HCT116 (cell line): ENCODE measurements around the gene HNRNPK. TPM values are rescaled to one million over a fixed set of nuclear protein-coding genes. Genes with fewer than 3 reads are reported as not detected.

ENCODE experiments used
- ATAC-seq: fragments of 200-7000 bp; cut with Tn5 transposase; 2 replicates; pipeline ENCODE4 v1.9.1; 2020; ENCODE audit warnings: mild to moderate bottlenecking, moderate library complexity
- BruUV-seq: library from RNA; stranded (reverse); fragments of 400-500 nt; replicated peaks from 2 replicates; lab custom pipeline; 2021; lab: Mats Ljungman, UMichigan
- CTCF ChIA-PET: fragments of 300-600 bp; sonication (Branson Sonifier 250); formaldehyde crosslinking; loops from one replicate; lab custom pipeline; 2021; ENCODE audit warnings: antibody characterized with exemption; lab: Charles Lee
- POLR2A ChIA-PET: fragments of 300-600, 350-600 bp; sonication (Branson Sonifier 250); formaldehyde crosslinking; loops from one replicate; lab custom pipeline; 2021; ENCODE audit warnings: antibody characterized with exemption; lab: Charles Lee
- RAD21 ChIA-PET, 2 experiments: fragments of 300-600 bp; sonication (Branson Sonifier 250); formaldehyde crosslinking; loops; one replicate each; lab custom pipeline; 2023; ENCODE audit warnings: low total read pairs in 2 of 2; ENCODE audit not compliant: uncharacterized antibody in 2 of 2, unreplicated experiment in 2 of 2, low non-redundant PET in 1 of 2; lab: Charles Lee
- DNase-seq: peaks from one replicate; pipeline ENCODE4 v3.0.0-alpha.2; 2010; ENCODE audit warnings: low read depth, low spot score
- H2AFZ ChIP-seq: fragments of 200-600 bp; shearing (Covaris generic), sonication (generic); 2 replicates; pipeline ENCODE4 v1.6.1; 2017; ENCODE audit warnings: low read depth, mixed run types, mixed read lengths, antibody characterized with exemption, low read length; ENCODE audit not compliant: poor library complexity, severe bottlenecking
- H3K27ac ChIP-seq: 2 replicates; pipeline ENCODE4 v1.5.1; 2012; ENCODE audit warnings: low read depth, low read length
- H3K27me3 ChIP-seq: fragments of 200-600 bp; sonication (generic); 2 replicates; pipeline ENCODE4 v1.6.1; 2016; ENCODE audit warnings: mixed run types, low read length, mixed read lengths; ENCODE audit not compliant: insufficient read depth
- H3K36me3 ChIP-seq, 2 experiments: fragments of 200-500 bp in 1 of 2; fragments of 200-600 bp in 1 of 2; sonication (Bioruptor generic) in 1 of 2; sonication (generic) in 1 of 2; 2 replicates each; pipeline versions ENCODE4 v1.5.1 to v1.6.1; 2014 to 2016; ENCODE audit warnings: low read length in 2 of 2, inconsistent platforms in 1 of 2, mixed read lengths in 1 of 2, mixed run types in 1 of 2; ENCODE audit not compliant: insufficient read depth in 2 of 2, control insufficient read depth in 1 of 2
- H3K4me1 ChIP-seq, 2 experiments: fragments of 200-600 bp in 1 of 2; sonication (generic) in 1 of 2; 2 replicates each; pipeline versions ENCODE4 v1.5.1 to v1.6.1; 2012 to 2017; ENCODE audit warnings: low read length in 2 of 2, inconsistent platforms in 1 of 2, mild to moderate bottlenecking in 1 of 2, mixed read lengths in 1 of 2, mixed run types in 1 of 2, moderate library complexity in 1 of 2; ENCODE audit not compliant: insufficient read depth in 2 of 2, control insufficient read depth in 1 of 2
- H3K4me2 ChIP-seq: fragments of 200-600 bp; sonication (generic); 2 replicates; pipeline ENCODE4 v1.6.1; 2017; ENCODE audit warnings: mixed run types, low read length, mixed read lengths
- H3K4me3 ChIP-seq, 2 experiments: fragments of 200-600 bp in 1 of 2; sonication (generic) in 1 of 2; replicated peaks in 1 of 2; 2 replicates each; pipeline ENCODE4 v1.5.1; 2011 to 2016; ENCODE audit warnings: low read length in 2 of 2, control low read depth in 1 of 2, low read depth in 1 of 2, mild to moderate bottlenecking in 1 of 2, mixed read lengths in 1 of 2, mixed run types in 1 of 2
- H3K79me2 ChIP-seq: fragments of 200-600 bp; sonication (generic); 2 replicates; pipeline ENCODE4 v1.6.1; 2017; ENCODE audit warnings: mild to moderate bottlenecking, mixed run types, low read length, moderate library complexity, mixed read lengths; ENCODE audit not compliant: insufficient read depth
- H3K9ac ChIP-seq: fragments of 200-600 bp; sonication (generic); 2 replicates; pipeline ENCODE4 v1.6.1; 2016; ENCODE audit warnings: low read length, mixed read lengths
- H3K9me2 ChIP-seq: fragments of 200-600 bp; sonication (generic), shearing (Covaris generic); 2 replicates; pipeline ENCODE4 v1.6.1; 2017; ENCODE audit warnings: mixed run types, mild to moderate bottlenecking, moderate library complexity; ENCODE audit not compliant: insufficient read depth
- H3K9me3 ChIP-seq, 2 experiments: fragments of 200-500 bp in 1 of 2; fragments of 200-600 bp in 1 of 2; sonication (Bioruptor generic) in 1 of 2; sonication (generic) in 1 of 2; 2 replicates each; pipeline ENCODE4 v1.6.1; 2014 to 2017; ENCODE audit warnings: low read length in 2 of 2, mixed read lengths in 2 of 2, inconsistent platforms in 1 of 2, low read depth in 1 of 2, mild to moderate bottlenecking in 1 of 2, mixed run types in 1 of 2, moderate library complexity in 1 of 2; ENCODE audit not compliant: control insufficient read depth in 1 of 2, insufficient read depth in 1 of 2
- H4K20me1 ChIP-seq: fragments of 200-600 bp; sonication (generic), shearing (Covaris generic); 2 replicates; pipeline ENCODE4 v1.6.1; 2017; ENCODE audit warnings: mixed run types, mild to moderate bottlenecking, moderate library complexity; ENCODE audit not compliant: insufficient read depth
- SP1 ChIP-seq: IDR thresholded peaks from 2 replicates; pipeline ENCODE4 v1.6.1; 2012; ENCODE audit warnings: low read depth
- TCF7L2 ChIP-seq: IDR thresholded peaks from 2 replicates; pipeline ENCODE4 v1.7.0; 2011; ENCODE audit warnings: borderline replicate concordance, inconsistent platforms; ENCODE audit not compliant: insufficient read depth, insufficient read length; ENCODE audit errors: extremely low read depth
- YY1 ChIP-seq: IDR thresholded peaks from 2 replicates; pipeline ENCODE4 v1.6.1; 2011; ENCODE audit warnings: low read length, low read depth, moderate library complexity, mild to moderate bottlenecking; ENCODE audit not compliant: insufficient replicate concordance; ENCODE audit errors: extremely low read depth
- intact Hi-C: fragments of 100-400 bp; cut with micrococcal nuclease; formaldehyde crosslinking; loops from 2 replicates; pipeline ENCODE4 v1.10.0; 2022
- total RNA-seq: library from RNA; stranded (reverse); gene quantifications from one replicate; pipeline ENCODE4 v1.2.1, GENCODE V29; 2021; ENCODE audit not compliant: unreplicated experiment
- TF ChIP-seq, protein P1 (sequence below): IDR thresholded peaks from 2 replicates; pipeline ENCODE4 v1.6.1; 2011; ENCODE audit warnings: mild to moderate bottlenecking, low read length, moderate library complexity; ENCODE audit not compliant: insufficient replicate concordance; ENCODE audit errors: extremely low read depth

The HNRNPK gene
- total RNA-seq, 1 experiment from 2014 or later: 624 TPM

DNA sequence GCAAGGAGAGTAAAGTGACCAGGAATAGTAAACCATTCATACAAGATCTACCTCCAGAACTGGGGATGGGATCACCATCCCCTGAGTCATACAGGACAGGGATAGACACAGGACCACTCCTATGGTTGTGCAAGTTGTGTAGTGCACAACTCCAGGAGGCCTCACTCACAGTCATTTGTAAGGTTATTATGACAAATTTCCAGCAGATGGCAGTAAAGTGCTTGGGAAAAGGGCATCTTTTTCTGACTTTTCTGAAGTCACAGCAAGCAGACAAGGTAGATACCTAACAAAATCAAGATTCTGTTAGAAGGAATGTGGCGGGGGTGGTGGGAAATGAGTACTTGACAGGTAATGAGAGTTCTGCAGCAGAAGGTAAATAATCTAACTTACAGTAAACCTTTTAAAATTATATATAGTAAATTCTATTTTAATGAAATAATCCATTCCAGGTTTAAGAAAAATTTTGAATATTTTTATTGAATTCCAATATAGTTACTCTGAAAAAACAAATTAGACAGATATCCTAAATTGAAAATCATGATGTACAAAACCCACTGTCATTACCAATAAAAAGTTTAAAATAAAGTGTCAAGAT lies 42.1 kb downstream of the HNRNPK start (continued):
- TF ChIP-seq, protein P1, sequence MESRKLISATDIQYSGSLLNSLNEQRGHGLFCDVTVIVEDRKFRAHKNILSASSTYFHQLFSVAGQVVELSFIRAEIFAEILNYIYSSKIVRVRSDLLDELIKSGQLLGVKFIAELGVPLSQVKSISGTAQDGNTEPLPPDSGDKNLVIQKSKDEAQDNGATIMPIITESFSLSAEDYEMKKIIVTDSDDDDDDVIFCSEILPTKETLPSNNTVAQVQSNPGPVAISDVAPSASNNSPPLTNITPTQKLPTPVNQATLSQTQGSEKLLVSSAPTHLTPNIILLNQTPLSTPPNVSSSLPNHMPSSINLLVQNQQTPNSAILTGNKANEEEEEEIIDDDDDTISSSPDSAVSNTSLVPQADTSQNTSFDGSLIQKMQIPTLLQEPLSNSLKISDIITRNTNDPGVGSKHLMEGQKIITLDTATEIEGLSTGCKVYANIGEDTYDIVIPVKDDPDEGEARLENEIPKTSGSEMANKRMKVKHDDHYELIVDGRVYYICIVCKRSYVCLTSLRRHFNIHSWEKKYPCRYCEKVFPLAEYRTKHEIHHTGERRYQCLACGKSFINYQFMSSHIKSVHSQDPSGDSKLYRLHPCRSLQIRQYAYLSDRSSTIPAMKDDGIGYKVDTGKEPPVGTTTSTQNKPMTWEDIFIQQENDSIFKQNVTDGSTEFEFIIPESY: no peak

DNA sequence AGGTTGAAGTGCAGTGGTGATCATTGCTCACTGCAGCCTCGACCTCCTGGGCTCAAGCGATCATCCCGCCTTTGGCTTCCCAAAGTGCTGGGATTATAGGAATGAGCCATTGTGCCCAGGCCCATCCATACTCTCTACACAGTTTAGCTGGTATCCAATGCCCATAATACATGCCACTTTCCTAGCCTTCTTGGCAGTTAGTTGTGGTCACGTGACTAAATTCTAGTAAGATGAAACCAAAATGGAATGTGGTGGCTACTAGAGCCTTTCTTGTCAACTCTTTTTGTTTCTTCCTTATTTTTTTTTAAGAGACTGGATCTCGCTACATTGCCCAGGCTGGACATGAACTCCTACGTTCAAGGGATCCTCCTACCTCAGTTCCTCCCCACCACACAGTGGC lies 43.5 kb downstream of the HNRNPK start:
- Histone ChIP-seq H3K36me3 (no peaks in the 10 kb centered on the region), H3K4me2 (no peak overlapping the region), H3K27me3 (no peaks in the 10 kb centered on the region), H2AFZ (no peak overlapping the region), H3K9ac (no peak overlapping the region), H3K27ac (no peak overlapping the region), H3K9me2 (no peaks in the 10 kb centered on the region), H3K4me3 (no peak overlapping the region), H4K20me1 (no peaks in the 10 kb centered on the region), H3K4me1 (peaks cover 7 to 13% of the 10 kb centered on the region in 2 experiments; a peak in 3 of 4 replicates), H3K79me2 (no peaks in the 10 kb centered on the region), H3K9me3 (no peaks in the 10 kb centered on the region)
- ChIA-PET CTCF (interaction anchor here (1.0 to 2.2 kb wide), 6 partner anchors 13 to 380 kb away, joined by 3 to 35 read pairs (median 4); no protein-coding TSS in a partner anchor), RAD21 (interaction anchor here in 1 of 2 experiments (0.6 kb wide), 1 partner anchor 31 kb away, joined by 3 read pairs; no protein-coding TSS in a partner anchor), POLR2A (interaction anchor here (1.3 kb wide), 1 partner anchor 325 kb away, joined by 4 read pairs; no protein-coding TSS in a partner anchor)
- ATAC-seq: no peak
- no peak for TF ChIP-seq TCF7L2
- TF ChIP-seq SP1: no peak
- no peak for TF ChIP-seq YY1
- intact Hi-C loops: loop anchor here (10.0 kb wide), 2 partner anchors 458 to 1208 kb away; no protein-coding TSS in a partner anchor
- BruUV-seq: no TSS peak
- DNase-seq: no peak
